Gastrocnemius medialis (tissue), 4 donors: ENCODE measurements around the gene HIP1.

ENCODE experiments used
- POLR2A ChIP-seq, 2 donors: fragments of 450-650 bp; IDR thresholded peaks; one replicate each; pipeline ENCODE4 v1.6.1; 2017; ENCODE audit warnings: antibody characterized with exemption in 2 of 2, mild to moderate bottlenecking in 2 of 2, moderate library complexity in 2 of 2
- TF ChIP-seq, protein P1 (sequence below), 5 experiments: fragments of 450-650 bp in 3 of 5; fragments of 200-600 bp in 2 of 5; sonication (generic) in 2 of 5; IDR thresholded peaks in 4 of 5; conservative IDR thresholded peaks in 1 of 5; 1 replicate in 4 of 5; 2 replicates in 1 of 5; pipeline ENCODE4 v1.5.1; 2016 to 2019; ENCODE audit warnings: antibody characterized with exemption in 5 of 5, mild to moderate bottlenecking in 3 of 5, moderate library complexity in 3 of 5

DNA sequence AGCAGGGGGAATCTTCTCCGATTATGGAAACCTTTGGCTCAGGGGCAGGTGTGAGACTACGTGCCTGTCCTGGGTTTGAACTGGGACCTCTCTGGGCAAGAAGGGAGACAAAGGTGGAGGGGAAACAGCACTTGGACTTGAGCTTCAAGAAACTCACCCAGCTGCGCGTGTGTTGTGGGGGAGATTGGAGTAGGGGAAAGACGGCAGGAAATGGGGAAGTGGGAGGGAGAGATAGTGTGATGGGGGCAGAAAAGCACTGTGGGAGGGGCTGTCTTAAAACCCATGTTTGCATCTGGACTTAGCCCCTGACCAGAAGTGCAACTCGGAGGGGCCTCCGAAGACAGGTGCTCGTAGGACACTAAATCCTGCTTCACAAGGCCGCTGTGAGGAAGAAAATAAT is 107.0 kb downstream of the HIP1 start:
- TF ChIP-seq, protein P1, sequence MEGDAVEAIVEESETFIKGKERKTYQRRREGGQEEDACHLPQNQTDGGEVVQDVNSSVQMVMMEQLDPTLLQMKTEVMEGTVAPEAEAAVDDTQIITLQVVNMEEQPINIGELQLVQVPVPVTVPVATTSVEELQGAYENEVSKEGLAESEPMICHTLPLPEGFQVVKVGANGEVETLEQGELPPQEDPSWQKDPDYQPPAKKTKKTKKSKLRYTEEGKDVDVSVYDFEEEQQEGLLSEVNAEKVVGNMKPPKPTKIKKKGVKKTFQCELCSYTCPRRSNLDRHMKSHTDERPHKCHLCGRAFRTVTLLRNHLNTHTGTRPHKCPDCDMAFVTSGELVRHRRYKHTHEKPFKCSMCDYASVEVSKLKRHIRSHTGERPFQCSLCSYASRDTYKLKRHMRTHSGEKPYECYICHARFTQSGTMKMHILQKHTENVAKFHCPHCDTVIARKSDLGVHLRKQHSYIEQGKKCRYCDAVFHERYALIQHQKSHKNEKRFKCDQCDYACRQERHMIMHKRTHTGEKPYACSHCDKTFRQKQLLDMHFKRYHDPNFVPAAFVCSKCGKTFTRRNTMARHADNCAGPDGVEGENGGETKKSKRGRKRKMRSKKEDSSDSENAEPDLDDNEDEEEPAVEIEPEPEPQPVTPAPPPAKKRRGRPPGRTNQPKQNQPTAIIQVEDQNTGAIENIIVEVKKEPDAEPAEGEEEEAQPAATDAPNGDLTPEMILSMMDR (IDR thresholded peaks at IDR 0.05 in 4 of 5, conservative IDR thresholded peaks at IDR 0.05 in 1 of 5), result no peak
- TF ChIP-seq POLR2A (IDR thresholded peaks at IDR 0.05), result no peak
